Heart left ventricle (tissue), 13 donors: ENCODE data around the gene ARG2.

Source experiments
- POLR2A ChIP-seq, 2 donors: fragments of 450-650 bp; IDR thresholded peaks; one replicate each; pipeline ENCODE4 v1.6.1; 2017; ENCODE audit warnings: antibody characterized with exemption in 2 of 2, mild to moderate bottlenecking in 2 of 2, moderate library complexity in 2 of 2
- TF ChIP-seq, protein P1 (sequence below), 12 donors: fragments of 200-600 bp; sonication (generic) in 4 of 12; IDR thresholded peaks; one replicate each; pipeline versions ENCODE4 v1.5.0 to v1.8.0; 2018 to 2022; ENCODE audit warnings: antibody characterized with exemption in 12 of 12, mild to moderate bottlenecking in 5 of 12
- donor health status: ischemic (EF 13 %, LVEDD 7.1; RV severe dilation, severe dysfunction).
- donor health status: DM: no; HTN: yes; CAD: no.
- donor health status: DM: no; HTN: no; CAD: no.
- donor health status: ischemic (EF 25% LVEDD 6.9; RV normal size, moderate dysfunction).
- donor health status: ischemic (EF 25% LVEDD 5.7; RV mildly dilated, moderate dysfunction).
- donor health status: ischemic (EF 35%, LVEDD 5.7; RV mildly dilated, moderate dysfunction).
- donor health status: nonischemic (EF 11% LVEDD 7.7; RV severe dilation, severe dysfunction).
- donor health status: DM: yes; HTN: yes; CAD: no.
- donor health status: PGD.
- donor health status: ischemic (EF 29% LVEDD 5.4; RV normal size, mild dysfunction).
- donor health status: nonischemic (EF 23%, LVEDD 6.1; RV moderate dilation, normal function).

DNA sequence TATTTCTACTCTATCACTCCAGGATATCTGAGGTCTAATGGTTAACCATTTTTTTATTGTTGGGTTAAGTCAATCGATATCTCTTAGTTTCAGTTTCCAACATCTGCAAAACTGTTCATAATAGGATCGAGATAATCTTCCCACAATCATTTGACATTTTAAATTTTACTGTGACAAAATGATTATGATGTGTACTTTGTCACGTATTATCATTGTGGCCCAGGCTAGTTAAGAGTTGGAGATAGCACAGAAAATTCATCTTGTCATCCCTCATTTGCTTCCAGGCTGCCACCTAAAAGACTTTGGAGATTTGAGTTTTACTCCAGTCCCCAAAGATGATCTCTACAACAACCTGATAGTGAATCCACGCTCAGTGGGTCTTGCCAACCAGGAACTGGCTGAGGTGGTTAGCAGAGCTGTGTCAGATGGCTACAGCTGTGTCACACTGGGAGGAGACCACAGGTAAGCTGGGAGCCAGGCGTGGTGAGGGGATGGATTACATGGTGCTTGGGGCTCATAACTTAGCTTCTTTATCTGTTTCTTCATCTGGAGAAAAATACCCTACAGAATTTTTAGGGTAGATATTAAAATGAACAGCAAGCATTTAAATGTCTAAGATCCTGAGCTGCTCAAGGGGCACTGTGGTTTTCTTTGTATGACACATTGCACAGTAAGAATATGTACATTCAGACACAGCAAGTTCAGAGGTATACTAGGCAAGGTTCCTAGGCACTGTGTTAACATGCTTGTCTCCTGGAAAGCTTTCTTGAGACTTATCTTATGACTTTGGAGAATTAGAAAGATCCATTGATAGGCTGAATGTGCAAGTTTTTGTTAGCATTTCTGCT, 22.4 kb downstream of the ARG2 start:
- TF ChIP-seq POLR2A (IDR thresholded peaks at IDR 0.05) = no peak
- TF ChIP-seq, protein P1, sequence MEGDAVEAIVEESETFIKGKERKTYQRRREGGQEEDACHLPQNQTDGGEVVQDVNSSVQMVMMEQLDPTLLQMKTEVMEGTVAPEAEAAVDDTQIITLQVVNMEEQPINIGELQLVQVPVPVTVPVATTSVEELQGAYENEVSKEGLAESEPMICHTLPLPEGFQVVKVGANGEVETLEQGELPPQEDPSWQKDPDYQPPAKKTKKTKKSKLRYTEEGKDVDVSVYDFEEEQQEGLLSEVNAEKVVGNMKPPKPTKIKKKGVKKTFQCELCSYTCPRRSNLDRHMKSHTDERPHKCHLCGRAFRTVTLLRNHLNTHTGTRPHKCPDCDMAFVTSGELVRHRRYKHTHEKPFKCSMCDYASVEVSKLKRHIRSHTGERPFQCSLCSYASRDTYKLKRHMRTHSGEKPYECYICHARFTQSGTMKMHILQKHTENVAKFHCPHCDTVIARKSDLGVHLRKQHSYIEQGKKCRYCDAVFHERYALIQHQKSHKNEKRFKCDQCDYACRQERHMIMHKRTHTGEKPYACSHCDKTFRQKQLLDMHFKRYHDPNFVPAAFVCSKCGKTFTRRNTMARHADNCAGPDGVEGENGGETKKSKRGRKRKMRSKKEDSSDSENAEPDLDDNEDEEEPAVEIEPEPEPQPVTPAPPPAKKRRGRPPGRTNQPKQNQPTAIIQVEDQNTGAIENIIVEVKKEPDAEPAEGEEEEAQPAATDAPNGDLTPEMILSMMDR (IDR thresholded peaks at IDR 0.05) = no peak
